ENCODE results near the gene MYH4.

DNA sequence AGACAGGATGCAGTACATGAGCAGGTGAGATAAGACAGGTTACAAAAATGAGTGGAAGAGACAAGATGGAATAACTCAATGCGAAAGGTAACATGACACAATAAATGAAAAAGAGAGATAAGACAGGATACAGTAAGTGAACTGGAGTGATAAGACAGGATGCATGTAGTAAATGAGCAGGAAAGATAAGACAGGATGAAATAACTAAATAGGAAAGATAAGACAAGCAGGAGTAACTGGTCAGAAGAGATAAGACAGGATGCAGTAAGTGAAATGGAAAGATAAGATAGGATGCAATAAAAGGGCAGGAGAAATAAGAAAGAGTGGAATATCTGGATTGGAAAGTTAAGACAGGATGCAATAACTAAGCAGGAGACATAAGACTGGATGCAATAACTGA lies 8.3 kb upstream of the MYH4 start:
- TF ChIP-seq HNF4G (IDR thresholded peaks at IDR 0.05) (no peak), JUND (IDR thresholded peaks at IDR 0.05) (no peak), EGR1 (IDR thresholded peaks at IDR 0.05; ENCODE audit: low read depth in 2 of 2) (no peak)
- TF ChIP-seq, protein P1, sequence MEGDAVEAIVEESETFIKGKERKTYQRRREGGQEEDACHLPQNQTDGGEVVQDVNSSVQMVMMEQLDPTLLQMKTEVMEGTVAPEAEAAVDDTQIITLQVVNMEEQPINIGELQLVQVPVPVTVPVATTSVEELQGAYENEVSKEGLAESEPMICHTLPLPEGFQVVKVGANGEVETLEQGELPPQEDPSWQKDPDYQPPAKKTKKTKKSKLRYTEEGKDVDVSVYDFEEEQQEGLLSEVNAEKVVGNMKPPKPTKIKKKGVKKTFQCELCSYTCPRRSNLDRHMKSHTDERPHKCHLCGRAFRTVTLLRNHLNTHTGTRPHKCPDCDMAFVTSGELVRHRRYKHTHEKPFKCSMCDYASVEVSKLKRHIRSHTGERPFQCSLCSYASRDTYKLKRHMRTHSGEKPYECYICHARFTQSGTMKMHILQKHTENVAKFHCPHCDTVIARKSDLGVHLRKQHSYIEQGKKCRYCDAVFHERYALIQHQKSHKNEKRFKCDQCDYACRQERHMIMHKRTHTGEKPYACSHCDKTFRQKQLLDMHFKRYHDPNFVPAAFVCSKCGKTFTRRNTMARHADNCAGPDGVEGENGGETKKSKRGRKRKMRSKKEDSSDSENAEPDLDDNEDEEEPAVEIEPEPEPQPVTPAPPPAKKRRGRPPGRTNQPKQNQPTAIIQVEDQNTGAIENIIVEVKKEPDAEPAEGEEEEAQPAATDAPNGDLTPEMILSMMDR (IDR thresholded peaks at IDR 0.05; ENCODE audit: low read depth, low read length, missing input control) = no peak

Measured in liver (tissue), 3 donors.